HAP-1 (cell line): ENCODE results near the gene TNIK.

Experiments used
- DNase-seq, 2 experiments: peaks; one replicate each; pipeline ENCODE4 v3.0.0-alpha.2; 2016 to 2020; ENCODE audit warnings: low spot score in 2 of 2
- H3K27me3 ChIP-seq: fragments of 250-450 bp; sonication (Bioruptor Pico); 2 replicates; pipeline ENCODE4 v1.5.1; 2020; ENCODE audit warnings: low read depth, mild to moderate bottlenecking, moderate library complexity
- H3K36me3 ChIP-seq: fragments of 250-450 bp; sonication (Bioruptor Pico); replicated peaks from 2 replicates; pipeline ENCODE4 v1.5.1; 2020; ENCODE audit warnings: mild to moderate bottlenecking
- H3K4me1 ChIP-seq: fragments of 250-450 bp; sonication (Bioruptor Pico); 2 replicates; pipeline ENCODE4 v1.5.1; 2020; ENCODE audit warnings: mild to moderate bottlenecking
- H3K4me3 ChIP-seq: fragments of 250-450 bp; sonication (Bioruptor Pico); 2 replicates; pipeline ENCODE4 v1.5.1; 2020; ENCODE audit warnings: mild to moderate bottlenecking, moderate library complexity
- H3K9me3 ChIP-seq: fragments of 250-450 bp; sonication (Bioruptor Pico); 2 replicates; pipeline ENCODE4 v1.5.1; 2020; ENCODE audit warnings: mild to moderate bottlenecking, moderate library complexity
- in situ Hi-C: fragments of 300-500 bp; cut with MboI; formaldehyde crosslinking; loops from 3 replicates; pipeline ENCODE4 v1.14.3; 2020; ENCODE audit warnings: low sequenced_read_pairs, inconsistent platforms, mixed read lengths

Gene TNIK

GRCh38 chr3:171093462-171093861 is 366.7 kb downstream of the TNIK start:
- Histone ChIP-seq H3K36me3 (no peaks in the 10 kb centered on the region), H3K9me3 (no peaks in the 10 kb centered on the region), H3K4me3 (no peak overlapping the region), H3K4me1 (peaks cover 2% of the 10 kb centered on the region; the same call in 1 of the 2 replicates), H3K27me3 (no peaks in the 10 kb centered on the region)
- in situ Hi-C loops: no loop called here
- DNase-seq: no peak

- Histone ChIP-seq H3K27me3 (no peaks in the 10 kb centered on the region), H3K4me1 (peaks cover 2% of the 10 kb centered on the region; the same call in 1 of the 2 replicates), H3K9me3 (no peaks in the 10 kb centered on the region), H3K4me3 (no peak overlapping the region), H3K36me3 (no peaks in the 10 kb centered on the region)
- DNase-seq: no peak
- in situ Hi-C loops: no loop called here
These were observed 367.7 kb downstream of the TNIK start for GRCh38 chr3:171092467-171092911.

- Histone ChIP-seq H3K9me3 (no peaks in the 10 kb centered on the region), H3K4me3 (no peak overlapping the region), H3K27me3 (no peaks in the 10 kb centered on the region), H3K4me1 (peaks cover 2% of the 10 kb centered on the region; the same call in 1 of the 2 replicates), H3K36me3 (no peaks in the 10 kb centered on the region)
- in situ Hi-C loops: no loop called here
- no peak for DNase-seq
These were observed 369.9 kb downstream of the TNIK start for GRCh38 chr3:171090321-171090720.

- Histone ChIP-seq H3K27me3 (no peaks in the 10 kb centered on the region), H3K36me3 (no peaks in the 10 kb centered on the region; the same call in 1 of the 2 replicates), H3K9me3 (no peaks in the 10 kb centered on the region), H3K4me3 (no peak overlapping the region), H3K4me1 (no peaks in the 10 kb centered on the region)
- in situ Hi-C loops: no loop called here
- DNase-seq: peak in 1 of 2 experiments; percentile 8
These were observed 371.0 kb downstream of the TNIK start for GRCh38 chr3:171088964-171089754.

- Histone ChIP-seq H3K9me3 (no peaks in the 10 kb centered on the region), H3K4me3 (no peak overlapping the region), H3K4me1 (no peaks in the 10 kb centered on the region), H3K27me3 (no peaks in the 10 kb centered on the region), H3K36me3 (no peaks in the 10 kb centered on the region; the same call in 1 of the 2 replicates)
- no peak for DNase-seq
- in situ Hi-C loops: no loop called here
These were observed 371.7 kb downstream of the TNIK start for GRCh38 chr3:171088496-171088895.

GRCh38 chr3:171086914-171087313 is 373.3 kb downstream of the TNIK start:
- Histone ChIP-seq H3K9me3 (no peaks in the 10 kb centered on the region), H3K36me3 (no peaks in the 10 kb centered on the region; the same call in 1 of the 2 replicates), H3K4me3 (no peak overlapping the region), H3K27me3 (no peaks in the 10 kb centered on the region), H3K4me1 (no peaks in the 10 kb centered on the region)
- in situ Hi-C loops: no loop called here
- DNase-seq: no peak

- no peak overlapping the region for H3K4me3 ChIP-seq
- in situ Hi-C loops: no loop called here
- H3K27me3 ChIP-seq: no peaks in the 10 kb centered on the region
- no peak for DNase-seq
- no peaks in the 10 kb centered on the region for H3K36me3 ChIP-seq
- H3K4me1 ChIP-seq: no peaks in the 10 kb centered on the region
- no peaks in the 10 kb centered on the region for H3K9me3 ChIP-seq
These were observed 382.9 kb downstream of the TNIK start for GRCh38 chr3:171077261-171077660.

- in situ Hi-C loops: loop anchor here (25.0 kb wide), 1 partner anchor 490 kb away; no protein-coding TSS in a partner anchor
- Histone ChIP-seq H3K9me3 (no peaks in the 10 kb centered on the region), H3K4me3 (no peak overlapping the region), H3K36me3 (no peaks in the 10 kb centered on the region), H3K4me1 (no peaks in the 10 kb centered on the region), H3K27me3 (no peaks in the 10 kb centered on the region)
- DNase-seq: no peak
These were observed 387.8 kb downstream of the TNIK start for GRCh38 chr3:171072432-171072831.

- H3K4me1 ChIP-seq: no peaks in the 10 kb centered on the region
These were observed 391.5 kb downstream of the TNIK start for GRCh38 chr3:171068658-171069057.

GRCh38 chr3:171066206-171066605 is 394.0 kb downstream of the TNIK start:
- Histone ChIP-seq H3K9me3 (no peaks in the 10 kb centered on the region), H3K4me1 (no peaks in the 10 kb centered on the region), H3K4me3 (no peak overlapping the region), H3K27me3 (no peaks in the 10 kb centered on the region), H3K36me3 (no peaks in the 10 kb centered on the region)
- no peak for DNase-seq
- in situ Hi-C loops: loop anchor here (25.0 kb wide), 1 partner anchor 496 kb away; no protein-coding TSS in a partner anchor

More at GRCh38 chr3:171068658-171069057, 391.5 kb downstream of the TNIK start:
- no peak for DNase-seq
- Histone ChIP-seq H3K27me3 (no peaks in the 10 kb centered on the region), H3K9me3 (no peaks in the 10 kb centered on the region), H3K4me3 (no peak overlapping the region), H3K36me3 (no peaks in the 10 kb centered on the region)
- in situ Hi-C loops: loop anchor here (25.0 kb wide), 1 partner anchor 494 kb away; no protein-coding TSS in a partner anchor

GRCh38 chr3:171065732-171066131 is 394.5 kb downstream of the TNIK start:
- Histone ChIP-seq H3K36me3 (no peaks in the 10 kb centered on the region), H3K4me3 (no peak overlapping the region), H3K27me3 (no peaks in the 10 kb centered on the region), H3K9me3 (no peaks in the 10 kb centered on the region), H3K4me1 (no peaks in the 10 kb centered on the region)
- in situ Hi-C loops: loop anchor here (25.0 kb wide), 1 partner anchor 497 kb away; no protein-coding TSS in a partner anchor
- no peak for DNase-seq

GRCh38 chr3:171064461-171064860 is 395.7 kb downstream of the TNIK start:
- Histone ChIP-seq H3K9me3 (no peaks in the 10 kb centered on the region), H3K4me1 (no peaks in the 10 kb centered on the region), H3K4me3 (no peak overlapping the region), H3K27me3 (no peaks in the 10 kb centered on the region), H3K36me3 (no peaks in the 10 kb centered on the region)
- no peak for DNase-seq
- in situ Hi-C loops: loop anchor here (25.0 kb wide), 1 partner anchor 498 kb away; no protein-coding TSS in a partner anchor

GRCh38 chr3:171061749-171062148 is 398.5 kb downstream of the TNIK start:
- H3K4me3 ChIP-seq: no peak overlapping the region
- no peaks in the 10 kb centered on the region for H3K9me3 ChIP-seq
- no peak for DNase-seq
- no peaks in the 10 kb centered on the region for H3K36me3 ChIP-seq
- no peaks in the 10 kb centered on the region for H3K27me3 ChIP-seq
- in situ Hi-C loops: loop anchor here (25.0 kb wide), 1 partner anchor 501 kb away; no protein-coding TSS in a partner anchor
- H3K4me1 ChIP-seq: no peaks in the 10 kb centered on the region

- Histone ChIP-seq H3K4me3 (no peak overlapping the region), H3K4me1 (no peaks in the 10 kb centered on the region), H3K9me3 (no peaks in the 10 kb centered on the region), H3K36me3 (no peaks in the 10 kb centered on the region), H3K27me3 (no peaks in the 10 kb centered on the region; the same call in 1 of the 2 replicates)
- no peak for DNase-seq
- in situ Hi-C loops: loop anchor here (25.0 kb wide), 1 partner anchor 502 kb away; no protein-coding TSS in a partner anchor
These were observed 400.2 kb downstream of the TNIK start for GRCh38 chr3:171059978-171060377.
